Glutamatergic neuron (in vitro differentiated cells): ENCODE results near the gene STIMATE. TPM values are rescaled to one million over a fixed set of nuclear protein-coding genes. Genes with fewer than 3 reads are reported as not detected.

ENCODE experiments used
- DNase-seq: peaks from one replicate; pipeline ENCODE4 v3.0.0; 2022
- H3K27ac Mint-ChIP-seq: one replicate; pipeline ENCODE4 v1.8.0; 2020; ENCODE audit warnings: mild to moderate bottlenecking, mixed read lengths, inconsistent platforms; ENCODE audit not compliant: unreplicated experiment
- H3K27me3 Mint-ChIP-seq: one replicate; pipeline ENCODE4 v1.8.0; 2020; ENCODE audit warnings: mild to moderate bottlenecking, moderate library complexity, mixed read lengths, inconsistent platforms; ENCODE audit not compliant: unreplicated experiment
- H3K36me3 Mint-ChIP-seq: one replicate; pipeline ENCODE4 v1.8.0; 2020; ENCODE audit warnings: mild to moderate bottlenecking, mixed read lengths, inconsistent platforms; ENCODE audit not compliant: unreplicated experiment
- H3K4me1 Mint-ChIP-seq: one replicate; pipeline ENCODE4 v1.8.0; 2020; ENCODE audit warnings: mild to moderate bottlenecking, low read depth, mixed read lengths, inconsistent platforms; ENCODE audit not compliant: unreplicated experiment
- H3K4me3 Mint-ChIP-seq: one replicate; pipeline ENCODE4 v1.8.0; 2020; ENCODE audit warnings: mild to moderate bottlenecking, mixed read lengths, inconsistent platforms; ENCODE audit not compliant: unreplicated experiment
- H3K9me3 Mint-ChIP-seq: one replicate; pipeline ENCODE4 v1.8.0; 2020; ENCODE audit warnings: mild to moderate bottlenecking, moderate library complexity, mixed read lengths, inconsistent platforms; ENCODE audit not compliant: unreplicated experiment
- CTCF ChIP-seq: fragments of 200-600 bp; sonication (generic); IDR thresholded peaks from one replicate; pipeline ENCODE4 v1.5.0; 2021; ENCODE audit not compliant: partially characterized antibody, unreplicated experiment
- total RNA-seq: library from RNA; stranded (reverse); fragmentation: NEBNext Ultra II Directional; extraction: Animal tissue kit (Norgen Biotek cat#: 25700); gene quantifications from one replicate; pipeline ENCODE4 v1.2.1, GENCODE V29; 2021; ENCODE audit not compliant: unreplicated experiment

The STIMATE gene
- total RNA-seq, 1 donor from 2014 or later: 23.0 TPM

- no peak for DNase-seq
- H3K27me3 Mint-ChIP-seq: peaks cover 7% of the 10 kb centered on the region
- TF ChIP-seq CTCF: no peak
- peaks cover 16% of the 10 kb centered on the region for H3K4me1 Mint-ChIP-seq
- H3K4me3 Mint-ChIP-seq: peak overlapping the region; percentile 74
- no peaks in the 10 kb centered on the region for H3K9me3 Mint-ChIP-seq
- H3K27ac Mint-ChIP-seq: no peak overlapping the region
- no peaks in the 10 kb centered on the region for H3K36me3 Mint-ChIP-seq
Observed at GRCh38 chr3:52895418-52895817, 1.9 kb downstream of the STIMATE start.

- DNase-seq: no peak
- Mint-ChIP-seq H3K4me1 (peaks cover 16% of the 10 kb centered on the region), H3K9me3 (no peaks in the 10 kb centered on the region), H3K36me3 (no peaks in the 10 kb centered on the region), H3K4me3 (no peak overlapping the region), H3K27me3 (peaks cover 7% of the 10 kb centered on the region), H3K27ac (no peak overlapping the region)
- no peak for TF ChIP-seq CTCF
Observed at GRCh38 chr3:52894756-52895155, 2.6 kb downstream of the STIMATE start.

GRCh38 chr3:52893723-52894122, 3.6 kb downstream of the STIMATE start:
- H3K27me3 Mint-ChIP-seq: peaks cover 7% of the 10 kb centered on the region
- H3K36me3 Mint-ChIP-seq: no peaks in the 10 kb centered on the region
- no peak for TF ChIP-seq CTCF
- no peak overlapping the region for H3K27ac Mint-ChIP-seq
- H3K9me3 Mint-ChIP-seq: no peaks in the 10 kb centered on the region
- no peak for DNase-seq
- no peak overlapping the region for H3K4me3 Mint-ChIP-seq
- peaks cover 16% of the 10 kb centered on the region for H3K4me1 Mint-ChIP-seq

- no peak for DNase-seq
- H3K27me3 Mint-ChIP-seq: peaks cover 9% of the 10 kb centered on the region
- no peaks in the 10 kb centered on the region for H3K36me3 Mint-ChIP-seq
- H3K4me1 Mint-ChIP-seq: peaks cover 16% of the 10 kb centered on the region
- no peak overlapping the region for H3K4me3 Mint-ChIP-seq
- no peak for TF ChIP-seq CTCF
- H3K9me3 Mint-ChIP-seq: no peaks in the 10 kb centered on the region
- H3K27ac Mint-ChIP-seq: no peak overlapping the region
Observed at GRCh38 chr3:52892625-52893311, 4.6 kb downstream of the STIMATE start.

- peaks cover 16% of the 10 kb centered on the region for H3K4me1 Mint-ChIP-seq
- H3K27me3 Mint-ChIP-seq: peaks cover 9% of the 10 kb centered on the region
- H3K27ac Mint-ChIP-seq: no peak overlapping the region
- no peaks in the 10 kb centered on the region for H3K36me3 Mint-ChIP-seq
- DNase-seq: no peak
- no peak for TF ChIP-seq CTCF
- H3K9me3 Mint-ChIP-seq: no peaks in the 10 kb centered on the region
- H3K4me3 Mint-ChIP-seq: no peak overlapping the region
Observed at GRCh38 chr3:52892290-52892624, 5.1 kb downstream of the STIMATE start.
